Cardiac fibroblast (primary cell): ENCODE data around the gene SFMBT2.
"Not testable (repeated sequence)": the region's sequence is repeated elsewhere in the genome, so short reads cannot be mapped to it uniquely, and the experiment has no call there.

Experiments
- DNase-seq, 2 donors: peaks; one replicate each; pipeline versions ENCODE4 v3.0.0 to v3.0.0-alpha.2; 2010; ENCODE audit warnings: low read depth in 2 of 2
- H3K4me3 ChIP-seq, 2 donors: replicated peaks in 1 of 2; 1 replicate in 1 of 2; 2 replicates in 1 of 2; pipeline ENCODE4 v1.5.1; 2011; ENCODE audit warnings: low read depth in 2 of 2, low read length in 2 of 2, mild to moderate bottlenecking in 2 of 2, moderate library complexity in 1 of 2
- TF ChIP-seq, protein P1 (sequence below): IDR thresholded peaks from one replicate; pipeline ENCODE4 v1.5.1; 2011; ENCODE audit warnings: low read depth, mild to moderate bottlenecking, low read length, inconsistent platforms

The SFMBT2 gene

DNA sequence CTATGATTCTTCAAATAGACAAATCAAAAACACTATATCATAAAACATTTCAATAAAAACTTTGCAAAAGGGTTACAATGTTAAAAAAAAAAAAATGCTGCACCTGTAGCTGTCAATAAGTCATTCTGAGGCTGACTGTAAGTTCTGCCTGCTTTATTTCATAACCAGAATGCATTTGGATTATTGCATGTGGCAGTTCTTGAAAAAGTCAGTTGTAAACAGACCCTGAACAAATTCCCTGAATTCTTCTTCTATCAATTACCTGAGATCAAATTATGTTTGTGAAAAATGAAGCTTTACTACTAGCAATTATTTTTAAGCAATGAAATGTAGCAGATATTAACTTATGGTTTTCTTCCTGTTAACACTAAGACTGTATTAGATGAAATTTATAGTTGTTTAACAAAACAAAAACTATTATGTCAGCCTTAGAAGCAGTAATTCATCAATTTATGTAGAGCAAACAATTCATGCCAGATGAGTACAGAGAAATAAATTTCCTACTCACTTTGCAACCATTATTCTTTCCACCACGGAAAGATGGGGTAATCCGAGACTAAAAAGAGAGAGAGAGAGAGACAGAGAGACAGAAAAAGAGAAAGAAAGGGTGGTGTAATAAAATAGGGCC, 107.8 kb downstream of the SFMBT2 start:
- H3K4me3 ChIP-seq, result no peak overlapping the region
- DNase-seq, result no peak
- TF ChIP-seq, protein P1, sequence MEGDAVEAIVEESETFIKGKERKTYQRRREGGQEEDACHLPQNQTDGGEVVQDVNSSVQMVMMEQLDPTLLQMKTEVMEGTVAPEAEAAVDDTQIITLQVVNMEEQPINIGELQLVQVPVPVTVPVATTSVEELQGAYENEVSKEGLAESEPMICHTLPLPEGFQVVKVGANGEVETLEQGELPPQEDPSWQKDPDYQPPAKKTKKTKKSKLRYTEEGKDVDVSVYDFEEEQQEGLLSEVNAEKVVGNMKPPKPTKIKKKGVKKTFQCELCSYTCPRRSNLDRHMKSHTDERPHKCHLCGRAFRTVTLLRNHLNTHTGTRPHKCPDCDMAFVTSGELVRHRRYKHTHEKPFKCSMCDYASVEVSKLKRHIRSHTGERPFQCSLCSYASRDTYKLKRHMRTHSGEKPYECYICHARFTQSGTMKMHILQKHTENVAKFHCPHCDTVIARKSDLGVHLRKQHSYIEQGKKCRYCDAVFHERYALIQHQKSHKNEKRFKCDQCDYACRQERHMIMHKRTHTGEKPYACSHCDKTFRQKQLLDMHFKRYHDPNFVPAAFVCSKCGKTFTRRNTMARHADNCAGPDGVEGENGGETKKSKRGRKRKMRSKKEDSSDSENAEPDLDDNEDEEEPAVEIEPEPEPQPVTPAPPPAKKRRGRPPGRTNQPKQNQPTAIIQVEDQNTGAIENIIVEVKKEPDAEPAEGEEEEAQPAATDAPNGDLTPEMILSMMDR, result no peak

DNA sequence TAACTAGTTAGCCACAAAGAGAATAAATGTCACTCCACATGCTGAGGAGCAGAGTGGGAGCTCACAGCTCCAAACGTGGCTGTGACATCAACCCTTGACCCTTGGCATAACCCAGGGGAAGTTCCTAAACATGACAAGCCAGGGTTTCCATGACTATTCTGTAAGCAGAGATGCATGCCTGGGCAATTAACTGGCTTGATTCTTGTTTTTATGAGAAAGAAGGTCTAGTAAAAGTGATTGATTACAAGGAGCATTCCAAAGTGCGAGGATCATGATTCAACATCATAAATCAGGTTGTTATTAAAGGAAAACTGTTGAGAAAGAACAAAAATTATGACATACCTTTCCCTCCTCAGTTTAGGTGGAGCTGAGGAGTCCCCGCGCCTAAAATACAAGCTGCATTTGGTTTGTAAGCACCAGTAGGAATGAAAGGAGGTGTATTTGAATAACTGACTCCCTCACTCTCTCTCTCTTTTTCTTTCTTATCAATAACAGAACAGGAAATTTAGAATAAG, 108.4 kb downstream of the SFMBT2 start:
- H3K4me3 ChIP-seq, result no peak overlapping the region
- TF ChIP-seq, protein P1, result no peak
- DNase-seq, result no peak

- TF ChIP-seq, protein P1, result no peak
- DNase-seq, result peak in 1 of 2 donors; percentile 26
- no peak overlapping the region for H3K4me3 ChIP-seq
Observed at GRCh38 chr10:7301006-7301778, 109.6 kb downstream of the SFMBT2 start.

- no peak overlapping the region for H3K4me3 ChIP-seq
- DNase-seq, result peak in 1 of 2 donors; percentile 43
- TF ChIP-seq, protein P1, result no peak
Observed at GRCh38 chr10:7300384-7300971, 110.4 kb downstream of the SFMBT2 start.

DNA sequence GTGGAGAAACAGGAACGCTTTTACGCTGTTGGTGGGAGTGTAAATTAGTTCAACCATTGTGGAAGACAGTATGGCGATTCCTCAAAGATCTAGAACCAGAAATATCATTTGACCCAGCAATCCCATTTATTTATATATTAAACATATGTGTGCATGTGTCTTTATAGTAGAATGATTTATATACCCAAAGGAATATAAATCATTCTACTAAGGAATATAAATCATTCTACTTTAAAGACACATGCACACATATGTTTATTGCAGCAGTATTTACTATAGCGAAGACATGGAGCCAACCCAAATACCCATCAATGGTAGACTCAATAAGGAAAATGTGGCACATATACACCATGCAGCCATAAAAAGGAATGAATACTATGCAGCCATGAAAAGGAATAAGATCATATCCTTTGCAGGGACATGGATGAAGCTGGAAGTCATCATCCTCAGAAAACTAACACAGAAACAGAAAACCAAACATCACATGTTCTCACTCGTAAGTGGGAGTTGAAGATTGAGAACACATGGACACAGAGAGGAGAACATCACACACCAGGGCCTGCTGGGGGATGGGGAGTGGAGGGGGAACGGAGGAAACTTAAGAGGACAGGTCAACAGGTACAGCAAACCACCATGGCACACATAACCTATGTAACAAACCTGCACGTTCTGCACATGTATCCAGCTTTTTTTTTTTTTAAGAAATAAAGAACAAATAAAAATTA, 111.1 kb downstream of the SFMBT2 start:
- not testable (repeated sequence) for H3K4me3 ChIP-seq, DNase-seq

- no peak for DNase-seq
- TF ChIP-seq, protein P1, result no peak
- H3K4me3 ChIP-seq, result no peak overlapping the region
Observed at GRCh38 chr10:7298495-7298894, 112.3 kb downstream of the SFMBT2 start.
